Myometrial cell (primary cell): Measurements from ENCODE around the gene SLC4A1. TPM values are rescaled to one million over a fixed set of nuclear protein-coding genes. Genes with fewer than 3 reads are reported as not detected.

Experiments
- total RNA-seq: library from RNA; depleted of rRNA; stranded (reverse); fragments of >200 nt; gene quantifications from 2 replicates; pipeline ENCODE4 v1.2.3, GENCODE V29; 2015

SLC4A1 gene
- total RNA-seq = not detected in 2 replicates

DNA sequence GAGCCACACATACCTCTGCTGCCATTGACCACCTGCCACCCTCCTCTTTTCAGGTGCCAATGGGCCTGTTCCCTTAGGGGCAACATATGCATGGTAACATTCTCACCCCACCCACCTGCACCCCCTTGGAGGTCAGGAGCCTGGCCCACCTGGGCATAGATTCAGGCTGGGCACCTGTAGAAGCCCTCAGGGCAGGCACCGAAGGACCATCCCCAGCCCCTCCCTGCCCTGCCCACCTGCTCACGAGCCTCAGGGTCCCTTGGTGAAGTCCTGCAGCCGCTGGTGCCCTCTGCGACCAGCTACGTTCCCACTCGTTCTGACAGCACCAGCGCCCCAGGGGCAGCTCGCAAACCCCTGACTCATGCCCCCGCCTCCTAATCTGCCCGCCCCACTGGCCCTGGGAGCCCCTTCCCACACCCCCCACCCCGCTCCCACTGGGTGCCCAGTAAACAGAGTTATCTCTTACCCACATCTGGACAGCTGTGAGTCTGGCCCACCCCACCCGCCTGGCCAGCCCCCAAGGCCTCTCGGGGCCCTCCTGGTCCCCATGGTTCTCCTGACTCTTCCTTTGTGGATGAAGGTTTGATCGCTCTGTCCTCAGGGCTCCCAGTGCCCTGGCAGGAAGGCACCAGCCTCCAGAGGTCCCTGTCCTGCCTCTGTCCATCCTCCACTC lies at the start of gene SLC4A1:
SLC4A1 (minus strand) TSS at position 318 of the 673 bp plus-strand sequence. CDS start 5,269 bp downstream, outside the sequence.

DNA sequence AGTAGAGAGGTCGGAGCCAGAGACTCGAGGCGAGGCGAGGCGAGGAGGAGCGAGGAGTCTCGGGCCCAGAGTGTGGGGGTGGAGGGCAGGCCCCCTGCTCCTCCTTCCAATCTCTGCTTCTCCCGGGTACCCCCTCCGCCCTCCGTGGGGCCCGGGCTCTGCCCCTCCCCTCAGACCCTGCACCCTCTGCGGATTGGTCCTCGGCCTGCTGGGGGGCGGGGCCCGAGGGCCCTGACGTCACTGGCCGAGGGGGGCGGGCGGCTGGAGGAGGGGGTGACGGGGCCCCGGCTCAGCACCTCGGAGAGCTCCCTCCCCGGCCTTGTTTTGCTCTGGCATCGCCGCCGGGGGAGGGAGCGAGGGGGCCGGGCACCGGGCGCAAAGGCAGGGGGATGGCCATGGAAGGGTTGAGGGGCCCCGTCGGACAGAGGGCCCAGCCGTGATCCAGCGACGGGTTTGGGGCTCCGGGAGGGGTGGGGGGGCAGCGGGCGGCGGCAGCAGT lies 40.4 kb upstream of the SLC4A1 start, which contains the start of gene RUNDC3A:
RUNDC3A (plus strand) TSS at position 282 of the 499 bp plus-strand sequence. CDS start 232 bp downstream, outside the sequence.

DNA sequence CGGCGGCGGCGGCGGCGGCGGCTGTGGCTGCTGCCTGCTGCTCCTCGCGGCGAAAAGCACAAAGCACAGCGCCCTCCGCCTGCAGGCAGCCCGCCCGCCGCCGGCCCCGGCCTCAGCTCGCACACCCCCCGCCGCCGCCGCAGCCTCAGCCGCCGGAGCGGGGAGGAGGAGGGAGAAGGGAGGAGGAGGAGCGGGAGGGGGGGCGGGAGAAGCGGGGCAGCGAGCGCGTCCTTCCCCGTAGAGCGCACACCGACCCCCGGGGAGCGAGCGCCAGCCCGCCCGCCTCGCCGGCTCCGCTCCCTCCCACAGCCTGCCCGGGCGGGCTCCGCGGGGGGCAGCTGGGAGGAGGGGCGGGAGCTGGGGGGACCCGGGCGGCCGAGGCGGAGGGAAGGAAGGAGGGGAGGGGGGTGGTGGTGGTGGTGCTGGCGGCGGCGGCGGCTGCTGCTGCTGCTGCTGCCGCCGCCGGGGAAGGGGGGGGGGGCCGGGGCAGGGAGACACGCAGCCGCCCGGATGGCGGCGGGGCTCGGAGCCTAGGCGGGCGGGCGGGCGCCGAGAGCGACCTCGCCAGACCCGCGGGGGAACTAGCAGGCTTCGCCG lies 48.2 kb downstream of the SLC4A1 start, which contains the start of gene UBTF:
UBTF (minus strand) TSS at position 60 of the 597 bp plus-strand sequence. CDS start 1,446 bp downstream, outside the sequence.

DNA sequence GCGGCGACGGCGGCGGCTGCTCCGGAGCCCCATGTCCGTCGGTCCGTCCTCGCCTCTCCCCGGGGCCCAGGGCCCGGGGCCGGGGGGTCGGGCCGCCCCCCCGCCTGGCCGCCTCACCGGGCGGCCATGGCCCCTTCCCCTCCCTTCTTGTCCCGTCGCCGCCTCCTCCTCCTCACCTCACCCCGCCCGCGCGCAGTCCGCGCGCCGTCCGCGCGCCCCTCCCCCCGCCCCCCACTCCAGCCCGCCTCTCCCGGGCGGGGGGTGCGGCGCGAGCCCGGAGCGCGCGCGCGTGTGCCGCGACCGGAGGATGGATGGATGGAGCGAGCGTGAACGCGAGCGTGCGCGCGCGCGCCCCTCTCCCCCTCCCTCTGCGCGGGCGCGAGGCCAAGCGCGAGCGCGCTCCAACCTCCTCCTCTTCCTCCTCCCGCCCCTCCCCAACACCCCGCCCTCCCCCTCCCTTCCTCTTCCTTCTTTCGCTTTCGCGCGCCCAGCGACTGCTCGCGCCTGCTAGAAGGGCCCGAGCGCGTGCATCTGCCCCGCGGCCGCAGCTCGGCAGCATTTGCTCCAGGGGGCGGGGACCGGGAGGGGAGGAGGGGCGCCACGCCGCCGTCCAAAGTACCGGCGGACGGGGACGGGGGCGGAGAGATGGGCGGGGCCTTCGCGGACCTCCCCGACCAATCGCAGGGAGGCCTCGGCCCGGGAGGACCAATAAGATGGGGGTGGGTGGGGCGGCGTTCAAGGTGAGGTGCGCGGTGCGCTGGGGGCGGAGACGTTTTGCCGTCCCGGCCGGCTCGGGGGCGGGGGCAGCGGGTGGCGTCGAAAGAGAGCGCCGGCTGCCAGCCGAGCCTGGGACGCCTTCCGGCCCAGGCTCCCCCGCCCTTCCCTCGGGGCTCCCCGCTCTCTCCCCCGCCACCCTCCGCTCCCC lies 68.1 kb downstream of the SLC4A1 start, which contains the start of gene ATXN7L3:
ATXN7L3 (minus strand) TSS at position 332 of the 925 bp plus-strand sequence. CDS start 1,814 bp downstream, outside the sequence.

Other genes starting within 250 kb of the SLC4A1 start
- gene LSM12, start 201.5 kb downstream of the SLC4A1 start, total RNA-seq = 50.2 and 60.8 TPM in 2 replicates
- 44.8 and 57.4 TPM in 2 replicates for gene G6PC3, start 197.4 kb downstream of the SLC4A1 start, total RNA-seq
- 28.0 and 38.5 TPM in 2 replicates for gene HDAC5, start 144.5 kb downstream of the SLC4A1 start, total RNA-seq
- gene HROB, start 126.2 kb downstream of the SLC4A1 start, total RNA-seq = 4.0 and 5.7 TPM in 2 replicates
- not detected in 2 replicates for gene ASB16, start 97.4 kb downstream of the SLC4A1 start, total RNA-seq
- gene TMUB2, start 81.2 kb downstream of the SLC4A1 start, total RNA-seq = 26.8 and 45.3 TPM in 2 replicates
- gene ATXN7L3, start 68.3 kb downstream of the SLC4A1 start, total RNA-seq = 45.6 and 50.9 TPM in 2 replicates
- gene UBTF, start 48.5 kb downstream of the SLC4A1 start, total RNA-seq = 30.6 and 35.4 TPM in 2 replicates
- not detected in 2 replicates for gene RUNDC3A, start 40.5 kb upstream of the SLC4A1 start, total RNA-seq
- 92.5 and 99.2 TPM in 2 replicates for gene SLC25A39, start 56.7 kb upstream of the SLC4A1 start, total RNA-seq
- gene GRN, start 77.2 kb upstream of the SLC4A1 start, total RNA-seq = 220 and 254 TPM in 2 replicates
- 2.1 and 11.5 TPM in 2 replicates for gene FAM171A2, start 95.7 kb upstream of the SLC4A1 start, total RNA-seq
- gene ITGA2B, start 121.5 kb upstream of the SLC4A1 start, total RNA-seq = 0.86 TPM in 1 of 2 replicates, not detected in the other
- 9.8 and 13.5 TPM in 2 replicates for gene GPATCH8, start 235.3 kb upstream of the SLC4A1 start, total RNA-seq